Measurements from ENCODE around the gene MYOCOS. TPM values are rescaled to one million over a fixed set of nuclear protein-coding genes. Genes with fewer than 3 reads are reported as not detected.

Gene MYOCOS
- polyA plus RNA-seq, 1 experiment = not detected

DNA sequence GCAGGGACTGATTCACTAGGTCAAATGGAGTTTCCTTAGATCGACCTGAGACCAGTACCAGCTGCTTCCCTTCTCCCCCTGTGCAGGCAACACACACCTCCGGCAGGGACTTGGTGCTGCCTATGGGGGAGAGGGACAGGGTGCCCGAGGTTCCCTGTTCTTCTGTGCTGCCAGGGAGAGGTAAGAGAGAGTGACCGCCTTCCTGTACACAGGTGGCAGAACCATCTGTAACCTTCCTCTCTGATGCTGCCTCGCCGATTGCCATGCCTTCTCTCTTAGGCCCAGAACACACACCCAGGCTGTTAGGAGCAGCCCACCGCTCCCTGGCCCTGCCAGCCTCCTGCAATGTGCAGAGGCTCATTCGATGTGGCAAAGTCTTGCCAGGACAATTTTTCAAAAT is 21.1 kb downstream of the MYOCOS start:
- no peak for DNase-seq (ENCODE audit: low read depth)
- H3K4me3 ChIP-seq (ENCODE audit: low read depth, low read length) = no peak overlapping the region
- no peaks in the 10 kb centered on the region; the same call in 1 of the 2 replicates for H3K27me3 ChIP-seq (ENCODE audit: control insufficient read depth, insufficient read depth, low read length)
- no peaks in the 10 kb centered on the region for H3K36me3 ChIP-seq (ENCODE audit: control insufficient read depth, insufficient read depth, low read length)
- CTCF ChIA-PET = interaction anchor here (0.6 to 5.7 kb wide), 5 partner anchors 12 to 342 kb away, joined by 3 to 118 read pairs (median 49); no protein-coding TSS in a partner anchor
- POLR2A ChIA-PET = no interaction called here
- TF ChIP-seq, protein P1, sequence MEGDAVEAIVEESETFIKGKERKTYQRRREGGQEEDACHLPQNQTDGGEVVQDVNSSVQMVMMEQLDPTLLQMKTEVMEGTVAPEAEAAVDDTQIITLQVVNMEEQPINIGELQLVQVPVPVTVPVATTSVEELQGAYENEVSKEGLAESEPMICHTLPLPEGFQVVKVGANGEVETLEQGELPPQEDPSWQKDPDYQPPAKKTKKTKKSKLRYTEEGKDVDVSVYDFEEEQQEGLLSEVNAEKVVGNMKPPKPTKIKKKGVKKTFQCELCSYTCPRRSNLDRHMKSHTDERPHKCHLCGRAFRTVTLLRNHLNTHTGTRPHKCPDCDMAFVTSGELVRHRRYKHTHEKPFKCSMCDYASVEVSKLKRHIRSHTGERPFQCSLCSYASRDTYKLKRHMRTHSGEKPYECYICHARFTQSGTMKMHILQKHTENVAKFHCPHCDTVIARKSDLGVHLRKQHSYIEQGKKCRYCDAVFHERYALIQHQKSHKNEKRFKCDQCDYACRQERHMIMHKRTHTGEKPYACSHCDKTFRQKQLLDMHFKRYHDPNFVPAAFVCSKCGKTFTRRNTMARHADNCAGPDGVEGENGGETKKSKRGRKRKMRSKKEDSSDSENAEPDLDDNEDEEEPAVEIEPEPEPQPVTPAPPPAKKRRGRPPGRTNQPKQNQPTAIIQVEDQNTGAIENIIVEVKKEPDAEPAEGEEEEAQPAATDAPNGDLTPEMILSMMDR (IDR thresholded peaks at IDR 0.05; ENCODE audit: insufficient read depth, low read depth, low read length) = no peak

DNA sequence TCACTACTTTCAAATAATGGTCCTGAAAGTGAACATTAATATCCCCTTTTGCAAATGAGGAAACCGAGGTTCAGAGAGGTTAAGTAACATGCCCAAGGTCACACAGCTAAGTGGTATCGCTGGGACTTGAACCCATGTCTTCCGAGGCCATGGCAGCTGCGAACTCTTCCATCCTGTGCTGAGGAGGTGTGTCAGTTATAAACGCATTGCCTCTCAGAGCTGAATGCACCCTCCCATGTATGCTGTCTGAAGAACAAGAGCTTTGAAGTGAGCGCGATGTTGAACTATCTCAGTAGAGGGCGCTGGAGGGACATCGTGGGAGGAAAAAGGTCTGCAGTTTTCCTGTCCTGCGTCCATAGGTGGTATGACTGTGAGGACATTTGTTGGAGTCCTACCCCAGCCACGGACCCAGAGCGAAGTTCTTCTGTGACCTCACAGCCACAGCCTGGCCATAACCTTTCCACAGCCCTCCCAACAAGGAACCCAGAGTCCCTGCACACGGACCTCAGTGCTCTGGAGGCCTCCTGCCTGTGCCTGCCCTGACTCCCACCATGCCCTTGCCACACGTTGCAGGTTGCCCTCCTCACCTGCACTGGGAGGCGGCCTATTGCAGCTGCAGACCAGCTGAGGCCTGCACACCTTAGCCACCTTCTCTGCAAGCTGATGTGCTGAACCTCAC is 22.9 kb downstream of the MYOCOS start:
- peak; percentile 55 for DNase-seq (ENCODE audit: low read depth)
- no peak overlapping the region for H3K4me3 ChIP-seq (ENCODE audit: low read depth, low read length)
- H3K36me3 ChIP-seq (ENCODE audit: control insufficient read depth, insufficient read depth, low read length) = no peaks in the 10 kb centered on the region
- no peaks in the 10 kb centered on the region; the same call in 1 of the 2 replicates for H3K27me3 ChIP-seq (ENCODE audit: control insufficient read depth, insufficient read depth, low read length)
- TF ChIP-seq, protein P1 (IDR thresholded peaks at IDR 0.05; ENCODE audit: insufficient read depth, low read depth, low read length) = peak; percentile 86
- ChIA-PET CTCF (interaction anchor here (0.6 to 5.7 kb wide), 43 partner anchors 9 to 816 kb away, joined by 3 to 118 read pairs (median 4); partner anchors contain the start of genes METTL13, MYOCOS and VAMP4), POLR2A (no interaction called here)

DNA sequence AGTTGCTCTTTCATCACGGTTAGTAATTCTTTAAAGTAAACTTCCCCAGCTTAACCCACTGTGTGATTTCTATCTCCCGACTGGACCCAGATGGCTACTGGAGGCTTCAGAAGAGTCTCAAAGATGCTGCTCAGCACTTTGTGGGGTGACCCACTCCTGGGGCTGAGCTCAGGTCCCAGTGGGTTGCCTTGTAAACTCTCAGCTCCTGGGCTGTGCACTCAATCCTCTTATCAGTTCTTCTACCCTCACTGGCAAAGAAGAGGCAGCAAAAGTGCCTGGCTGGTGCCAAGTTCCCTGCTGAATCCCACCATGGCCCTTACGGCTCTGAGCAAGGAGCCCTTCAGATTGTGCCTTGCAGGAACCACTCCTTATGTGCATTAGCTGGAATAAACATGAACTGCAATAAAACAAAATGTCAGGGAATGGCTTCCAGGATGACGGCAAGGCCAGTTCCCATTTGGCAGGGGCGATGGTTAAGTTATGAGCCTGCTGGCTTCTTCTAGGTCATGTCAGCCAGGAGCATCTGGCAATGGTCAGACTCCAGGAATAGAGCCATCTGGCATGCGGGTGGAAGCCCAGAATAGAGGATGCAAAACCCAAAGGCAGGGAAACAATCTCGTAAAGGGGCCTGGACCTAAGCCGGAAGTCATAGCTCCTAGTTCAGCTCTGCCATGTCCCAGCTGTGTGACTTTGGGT is 23.7 kb downstream of the MYOCOS start:
- peak; percentile 96 for DNase-seq (ENCODE audit: low read depth)
- POLR2A ChIA-PET = interaction anchor here (1.1 kb wide), 1 partner anchor 9 kb away, joined by 3 read pairs; no protein-coding TSS in a partner anchor
- H3K27me3 ChIP-seq (ENCODE audit: control insufficient read depth, insufficient read depth, low read length) = no peaks in the 10 kb centered on the region; the same call in 1 of the 2 replicates
- no peaks in the 10 kb centered on the region for H3K36me3 ChIP-seq (ENCODE audit: control insufficient read depth, insufficient read depth, low read length)
- TF ChIP-seq, protein P1 (IDR thresholded peaks at IDR 0.05; ENCODE audit: insufficient read depth, low read depth, low read length) = no peak
- CTCF ChIA-PET = interaction anchor here (0.6 to 5.7 kb wide), 31 partner anchors 10 to 377 kb away, joined by 3 to 118 read pairs (median 5); partner anchors contain the start of genes METTL13 and VAMP4
- H3K4me3 ChIP-seq (ENCODE audit: low read depth, low read length) = no peak overlapping the region

DNA sequence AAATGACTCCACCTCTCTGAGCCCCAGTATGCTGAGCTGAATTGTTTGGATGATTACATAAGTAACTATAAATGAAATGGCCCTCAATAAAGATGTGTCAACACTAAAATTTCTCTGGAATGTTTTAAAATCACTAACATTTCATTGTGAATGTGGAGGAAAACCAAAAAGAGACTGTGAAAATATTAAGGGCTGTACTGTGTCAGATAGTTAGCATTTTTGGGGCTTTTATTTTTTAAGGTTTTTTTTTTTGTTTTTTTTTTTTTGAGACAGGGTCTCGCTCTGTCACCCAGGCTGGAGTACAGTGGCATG is 24.2 kb downstream of the MYOCOS start:
- ChIA-PET POLR2A (interaction anchor here (0.6 to 1.1 kb wide), 2 partner anchors 9 to 95 kb away, joined by 3 read pairs; no protein-coding TSS in a partner anchor), CTCF (interaction anchor here (1.1 to 5.7 kb wide), 12 partner anchors 10 to 339 kb away, joined by 3 to 118 read pairs (median 16); partner anchors contain the start of gene METTL13)
- DNase-seq (ENCODE audit: low read depth) = no peak
- Histone ChIP-seq H3K36me3 (ENCODE audit: control insufficient read depth, insufficient read depth, low read length) (no peaks in the 10 kb centered on the region), H3K27me3 (ENCODE audit: control insufficient read depth, insufficient read depth, low read length) (no peaks in the 10 kb centered on the region; the same call in 1 of the 2 replicates), H3K4me3 (ENCODE audit: low read depth, low read length) (no peak overlapping the region)
- TF ChIP-seq, protein P1 (IDR thresholded peaks at IDR 0.05; ENCODE audit: insufficient read depth, low read depth, low read length) = no peak

DNA sequence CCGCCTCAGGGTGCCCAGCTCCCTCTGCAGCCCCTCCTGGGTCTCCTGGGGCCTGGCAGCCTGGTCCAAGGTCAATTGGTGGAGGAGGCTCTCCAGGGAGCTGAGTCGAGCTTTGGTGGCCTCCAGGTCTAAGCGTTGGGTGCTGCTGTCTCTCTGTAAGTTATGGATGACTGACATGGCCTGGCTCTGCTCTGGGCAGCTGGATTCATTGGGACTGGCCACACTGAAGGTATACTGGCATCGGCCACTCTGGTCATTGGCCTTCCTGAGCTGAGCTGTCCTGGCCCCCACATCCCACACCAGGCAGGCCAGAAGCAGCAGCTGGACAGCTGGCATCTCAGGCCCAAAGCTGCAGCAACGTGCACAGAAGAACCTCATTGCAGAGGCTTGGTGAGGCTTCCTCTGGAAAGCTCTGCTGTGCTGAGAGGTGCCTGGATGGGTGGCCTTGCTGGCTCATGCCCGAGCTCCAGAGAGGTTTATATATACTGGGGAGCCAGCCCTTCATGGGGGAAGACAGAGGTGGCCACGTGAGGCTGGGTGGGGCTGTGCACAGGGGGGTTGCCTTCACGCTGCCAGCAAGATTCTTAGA is 30.3 kb downstream of the MYOCOS start, which contains the start of gene MYOC:
Gene MYOC, minus strand, starts transcription at position 455 of the 589 bp plus-strand sequence. Its CDS starts 77 bp downstream, at position 378.
- H3K4me3 ChIP-seq (ENCODE audit: low read depth, low read length) = no peak within 1 kb of the TSS
- no peak for DNase-seq (ENCODE audit: low read depth)
- ChIA-PET CTCF (interaction anchor here (0.7 to 1.2 kb wide), 2 partner anchors 64 to 331 kb away, joined by 3 to 5 read pairs; no protein-coding TSS in a partner anchor), POLR2A (no interaction called here)
- no peaks in the 10 kb centered on the region for H3K27me3 ChIP-seq (ENCODE audit: control insufficient read depth, insufficient read depth, low read length)
- no peaks in the 10 kb centered on the region for H3K36me3 ChIP-seq (ENCODE audit: control insufficient read depth, insufficient read depth, low read length)
- TF ChIP-seq, protein P1 (IDR thresholded peaks at IDR 0.05; ENCODE audit: insufficient read depth, low read depth, low read length) = no peak

Measured in BJ (cell line).